Fibroblast of skin of right quadriceps (primary cell): ENCODE results near the gene AK1.

ENCODE experiments used
- DNase-seq: peaks from one replicate; pipeline ENCODE4 v3.0.0-alpha.2; 2013

AK1 gene

GRCh38 chr9:127865645-127866464 is 11.6 kb downstream of the AK1 start:
- no peak for DNase-seq

- no peak for DNase-seq
These were observed 14.3 kb downstream of the AK1 start for GRCh38 chr9:127863191-127863621.

GRCh38 chr9:127862075-127863011 is 15.1 kb downstream of the AK1 start:
- no peak for DNase-seq

- no peak for DNase-seq
These were observed 16.7 kb downstream of the AK1 start for GRCh38 chr9:127860779-127861178.

GRCh38 chr9:127860260-127860659 is 17.2 kb downstream of the AK1 start:
- no peak for DNase-seq

GRCh38 chr9:127858041-127858512 is 19.4 kb downstream of the AK1 start:
- no peak for DNase-seq

GRCh38 chr9:127857278-127857677 is 20.2 kb downstream of the AK1 start:
- DNase-seq = no peak

- no peak for DNase-seq
These were observed 20.8 kb downstream of the AK1 start for GRCh38 chr9:127856729-127857116.

GRCh38 chr9:127856094-127856728 is 21.3 kb downstream of the AK1 start:
- no peak for DNase-seq

GRCh38 chr9:127855522-127855921 is 22.0 kb downstream of the AK1 start:
- no peak for DNase-seq

GRCh38 chr9:127854960-127855359 is 22.5 kb downstream of the AK1 start:
- no peak for DNase-seq

- peak; percentile 69 for DNase-seq
These were observed 23.2 kb downstream of the AK1 start, which contains the start of gene ENG for GRCh38 chr9:127854184-127854806. Gene ENG, minus strand, starts transcription at chr9:127854658. Its CDS starts 303 bp downstream, at chr9:127854355.

GRCh38 chr9:127853312-127854183 is 23.9 kb downstream of the AK1 start:
- DNase-seq = no peak

GRCh38 chr9:127852829-127853228 is 24.6 kb downstream of the AK1 start:
- no peak for DNase-seq

- no peak for DNase-seq
These were observed 27.1 kb downstream of the AK1 start for GRCh38 chr9:127850286-127850830.

GRCh38 chr9:127848756-127849504 is 28.5 kb downstream of the AK1 start:
- DNase-seq = no peak

- no peak for DNase-seq
These were observed 29.4 kb downstream of the AK1 start for GRCh38 chr9:127847833-127848755.

- no peak for DNase-seq
These were observed 30.3 kb downstream of the AK1 start for GRCh38 chr9:127847178-127847510.

GRCh38 chr9:127846443-127847177 is 30.9 kb downstream of the AK1 start:
- DNase-seq = no peak
